Measurements from ENCODE around the gene CEP43.

GRCh38 chr6:166980738-166981137 lies 18.5 kb upstream of the CEP43 start:
- TF ChIP-seq, protein P1, sequence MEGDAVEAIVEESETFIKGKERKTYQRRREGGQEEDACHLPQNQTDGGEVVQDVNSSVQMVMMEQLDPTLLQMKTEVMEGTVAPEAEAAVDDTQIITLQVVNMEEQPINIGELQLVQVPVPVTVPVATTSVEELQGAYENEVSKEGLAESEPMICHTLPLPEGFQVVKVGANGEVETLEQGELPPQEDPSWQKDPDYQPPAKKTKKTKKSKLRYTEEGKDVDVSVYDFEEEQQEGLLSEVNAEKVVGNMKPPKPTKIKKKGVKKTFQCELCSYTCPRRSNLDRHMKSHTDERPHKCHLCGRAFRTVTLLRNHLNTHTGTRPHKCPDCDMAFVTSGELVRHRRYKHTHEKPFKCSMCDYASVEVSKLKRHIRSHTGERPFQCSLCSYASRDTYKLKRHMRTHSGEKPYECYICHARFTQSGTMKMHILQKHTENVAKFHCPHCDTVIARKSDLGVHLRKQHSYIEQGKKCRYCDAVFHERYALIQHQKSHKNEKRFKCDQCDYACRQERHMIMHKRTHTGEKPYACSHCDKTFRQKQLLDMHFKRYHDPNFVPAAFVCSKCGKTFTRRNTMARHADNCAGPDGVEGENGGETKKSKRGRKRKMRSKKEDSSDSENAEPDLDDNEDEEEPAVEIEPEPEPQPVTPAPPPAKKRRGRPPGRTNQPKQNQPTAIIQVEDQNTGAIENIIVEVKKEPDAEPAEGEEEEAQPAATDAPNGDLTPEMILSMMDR (conservative IDR thresholded peaks at IDR 0.05; ENCODE audit: low read depth, low read length), result no peak
- TF ChIP-seq EZH2phosphoT487 (IDR thresholded peaks at IDR 0.05; ENCODE audit: borderline replicate concordance, low read length), result no peak

Measured in PC-3 (cell line).